CD4-positive, alpha-beta T cell treated with Interleukin-15 for 1 hour (primary cell): Measurements from ENCODE around the gene SPINK9.

Source experiments
- DNase-seq: peaks from one replicate; pipeline ENCODE4 v3.0.0-alpha.2; 2020

SPINK9 gene

DNA sequence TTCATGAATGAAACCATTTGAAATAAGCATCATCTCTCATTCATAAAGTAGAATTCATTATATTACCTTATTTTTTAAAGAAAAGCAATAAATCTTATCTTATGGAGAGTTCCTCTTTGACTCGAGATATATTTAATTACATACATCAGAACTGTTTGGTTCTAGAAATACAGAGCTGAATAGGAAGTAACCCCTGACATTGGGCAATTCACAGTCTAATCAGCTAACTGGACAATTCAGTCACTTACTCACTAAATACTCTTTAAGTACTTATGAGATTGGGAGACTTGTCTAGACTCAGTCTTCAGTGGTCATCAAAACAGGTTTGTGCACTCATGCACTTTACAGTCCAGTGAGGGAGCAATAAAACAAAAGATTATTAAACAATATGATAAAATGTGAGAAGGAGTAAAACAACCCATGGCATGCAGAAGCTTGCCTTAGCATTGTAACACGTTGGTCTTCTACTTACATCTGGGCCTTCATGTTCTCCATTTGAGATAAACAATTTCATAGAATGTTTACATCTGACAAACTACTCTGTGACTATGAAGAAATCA is 36.9 kb downstream of the SPINK9 start:
- no peak for DNase-seq

DNA sequence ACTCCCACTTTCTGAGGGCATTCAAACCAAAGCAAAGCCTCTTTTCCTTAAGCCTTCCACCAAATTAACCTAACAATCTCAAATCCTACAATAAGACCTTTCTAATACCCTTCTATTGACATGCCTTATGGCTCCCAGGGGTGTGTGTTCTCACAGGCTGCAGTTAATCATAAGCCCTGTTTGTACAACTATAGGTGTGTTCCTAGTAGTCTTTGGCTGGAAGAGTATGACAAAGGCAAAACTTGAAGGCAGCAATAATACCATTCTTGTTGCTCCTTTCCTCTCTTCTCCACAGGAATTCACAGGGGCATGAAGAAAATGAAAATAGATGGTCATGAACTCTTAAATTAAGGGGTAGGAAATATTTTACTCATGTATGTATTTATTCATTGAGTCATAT is 37.5 kb downstream of the SPINK9 start:
- DNase-seq: no peak

DNA sequence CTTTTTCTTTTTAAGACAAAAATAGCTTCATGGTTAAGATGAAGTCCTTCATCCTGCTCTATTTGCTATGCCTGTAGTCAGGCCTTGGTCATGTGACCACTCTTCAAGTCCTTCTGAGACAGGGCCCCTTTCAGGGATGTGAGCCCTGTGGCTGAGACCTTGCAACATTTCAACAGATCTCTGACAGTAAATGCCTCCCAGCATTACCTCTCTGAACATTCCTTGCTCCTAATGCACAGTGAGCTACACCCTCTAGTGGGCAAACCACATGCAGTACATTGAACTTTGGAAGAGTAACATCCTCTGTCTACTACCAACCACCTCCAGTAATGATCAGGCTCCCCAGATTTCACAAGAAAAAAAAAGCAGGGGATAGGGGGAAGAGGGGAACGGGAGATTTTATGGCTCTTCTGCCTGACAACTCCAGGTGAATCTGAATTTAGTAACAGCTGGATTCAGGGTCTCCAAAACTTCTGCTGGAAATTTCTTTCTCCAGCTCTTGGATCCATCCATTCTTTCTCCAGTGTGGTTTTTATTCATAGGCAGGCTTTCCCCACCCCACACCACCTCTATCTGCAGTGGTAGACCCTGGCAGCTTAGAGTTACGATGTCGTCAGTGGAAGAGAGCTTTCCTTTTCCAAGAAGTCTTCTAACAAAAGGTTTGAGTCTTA is 39.5 kb downstream of the SPINK9 start:
- peak; percentile 17 for DNase-seq

DNA sequence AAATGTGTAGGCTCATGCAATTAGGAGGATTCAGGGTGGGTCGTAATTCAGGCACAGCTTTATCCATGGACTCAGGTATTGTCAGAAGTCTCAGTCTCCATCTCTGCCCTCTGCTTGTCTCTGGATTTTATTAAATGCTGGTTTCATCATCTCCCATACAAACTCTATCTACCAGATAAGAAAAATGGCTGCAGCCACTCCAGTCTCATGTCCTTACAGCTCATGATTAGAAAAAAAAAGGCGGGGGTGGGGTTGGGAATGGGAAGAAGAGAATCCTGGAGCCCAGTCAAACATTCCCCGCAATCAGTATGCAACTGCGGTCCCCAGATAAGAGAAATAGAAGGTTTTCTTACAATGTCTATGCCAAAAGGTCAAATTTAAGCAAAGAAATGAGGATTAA is 40.8 kb downstream of the SPINK9 start:
- no peak for DNase-seq

DNA sequence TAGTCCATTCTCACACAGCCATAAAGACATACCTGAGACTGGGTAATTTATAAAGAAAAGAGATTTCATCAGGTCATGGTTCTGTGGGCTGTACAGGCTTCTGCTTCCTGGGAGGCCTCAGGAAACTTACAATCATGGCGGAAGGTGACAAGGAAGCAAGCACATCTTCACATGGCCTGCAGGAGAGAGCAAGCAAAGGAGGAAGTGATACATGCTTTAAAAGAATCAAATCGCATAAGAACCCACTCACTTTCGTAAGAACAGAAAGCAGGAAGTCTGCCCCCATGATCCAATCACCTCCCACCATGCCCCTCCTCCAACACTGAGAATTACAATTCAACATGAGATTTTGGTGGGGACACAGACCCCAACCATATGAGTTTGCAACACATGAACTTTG is 43.3 kb downstream of the SPINK9 start:
- no peak for DNase-seq

DNA sequence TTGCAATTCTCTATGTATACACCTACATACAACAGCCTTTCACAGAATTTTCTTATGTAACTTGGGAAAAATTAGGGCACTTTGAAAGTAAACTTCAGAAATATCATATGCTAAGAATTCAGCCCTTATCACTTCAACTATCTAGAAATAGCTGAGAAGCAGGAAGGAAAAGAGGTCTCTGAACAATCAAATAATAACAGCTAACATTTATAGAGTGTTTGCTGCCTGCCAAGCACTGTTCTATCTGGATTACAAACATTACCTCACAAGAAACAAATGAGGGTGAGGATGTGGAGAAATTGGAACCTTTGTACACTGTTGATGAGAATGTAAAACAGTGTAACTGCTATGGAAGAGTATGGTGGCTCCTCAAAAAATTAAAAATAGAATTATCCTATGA is 44.0 kb downstream of the SPINK9 start:
- no peak for DNase-seq

DNA sequence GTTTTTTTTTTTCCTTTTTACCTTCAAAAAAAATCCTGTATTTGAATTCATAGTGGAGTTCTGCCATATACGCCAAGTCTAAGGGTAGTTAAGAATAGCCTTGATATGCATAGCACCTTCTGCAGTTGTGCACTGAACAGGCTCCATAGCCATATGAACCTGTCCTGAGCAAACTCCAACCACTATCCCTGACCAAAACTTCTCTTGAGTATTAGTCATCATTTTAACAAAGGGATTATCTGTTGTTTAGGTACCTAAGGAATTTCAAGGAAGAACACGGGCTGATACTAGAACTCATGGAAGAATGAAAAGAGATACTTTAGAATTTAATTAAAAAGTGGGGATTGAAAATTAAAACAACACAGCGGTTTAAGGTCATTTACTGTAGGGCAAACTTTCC is 46.5 kb downstream of the SPINK9 start:
- no peak for DNase-seq

DNA sequence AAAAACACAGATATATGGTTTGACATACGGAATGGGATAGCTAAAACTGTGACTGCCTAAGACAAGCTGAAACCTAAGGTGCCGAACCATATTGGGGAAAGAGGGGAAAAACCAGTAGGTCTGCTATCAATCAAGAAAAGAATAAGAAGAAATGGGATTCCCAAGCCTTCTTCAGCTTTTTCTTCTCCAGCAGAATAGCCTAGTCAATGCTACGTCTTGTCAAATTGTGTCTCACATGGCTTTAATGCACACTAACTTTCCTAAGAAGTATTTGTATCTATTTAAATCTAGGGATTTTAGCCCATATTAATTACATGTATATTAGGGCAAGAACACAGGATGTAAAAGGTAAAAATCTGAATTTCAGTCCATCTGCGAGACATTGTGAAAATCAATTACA is 47.6 kb downstream of the SPINK9 start:
- no peak for DNase-seq

DNA sequence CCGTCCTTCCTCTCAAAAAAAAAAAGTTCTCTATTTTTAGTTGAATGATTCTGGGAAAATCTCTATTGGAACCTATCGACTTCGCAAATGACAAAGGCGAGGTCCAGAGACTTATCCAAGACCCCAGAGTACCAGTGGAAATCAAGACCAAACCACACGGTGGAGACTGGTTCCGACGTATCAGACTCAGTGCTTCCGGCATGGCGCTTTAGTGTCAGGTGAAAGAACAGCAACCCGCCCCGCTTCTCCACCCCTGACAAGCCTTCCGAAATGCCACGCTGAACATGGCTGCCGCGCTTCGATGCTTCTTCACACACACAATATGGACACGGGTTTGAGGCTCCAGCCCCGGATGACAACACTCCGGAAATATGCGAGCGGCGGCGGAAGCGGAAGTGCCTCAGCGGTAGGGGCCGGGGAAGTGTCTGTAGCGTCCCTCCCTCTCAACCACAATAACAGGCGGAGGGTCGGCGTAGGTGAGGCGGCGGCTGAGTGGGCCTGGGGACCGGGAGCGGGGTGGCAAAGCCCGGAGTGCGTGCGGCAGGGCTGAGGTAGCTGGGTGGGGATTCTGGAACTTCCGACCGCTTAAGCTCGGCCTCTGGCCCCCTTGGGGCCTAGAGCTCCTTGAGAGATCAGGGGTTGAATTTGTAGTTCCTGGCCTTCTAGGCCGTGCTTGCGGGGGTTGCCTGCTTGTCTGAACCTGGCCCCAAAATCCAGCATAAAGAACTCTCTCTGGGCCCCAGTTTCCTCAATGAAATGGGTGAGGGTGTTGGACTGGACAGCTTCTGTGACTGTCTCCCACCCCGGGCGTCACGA is 48.4 kb downstream of the SPINK9 start, which contains the start of gene FBXO38:
TSS of gene FBXO38 (plus strand) at position 395 of the 816 bp plus-strand sequence. CDS start 10,819 bp downstream, outside the sequence.
- DNase-seq: peak; percentile 98

DNA sequence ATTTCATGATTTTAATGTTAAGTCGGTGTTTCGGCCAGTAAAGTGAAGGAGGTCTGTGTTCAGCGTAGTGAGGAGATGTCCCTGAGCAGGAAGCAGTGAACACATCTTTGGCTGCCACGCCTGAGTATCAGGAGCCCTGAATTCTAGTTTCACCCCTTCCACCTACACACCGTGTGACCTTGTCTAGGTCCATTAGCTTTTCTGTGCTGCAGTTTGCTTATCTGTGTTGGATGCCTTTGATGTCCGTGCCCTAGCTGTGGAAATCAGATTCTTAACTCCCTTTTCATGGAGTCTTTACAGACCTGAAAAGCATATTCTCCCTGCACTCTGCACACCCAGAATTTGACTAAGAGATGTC is 49.0 kb downstream of the SPINK9 start:
- no peak for DNase-seq

DNA sequence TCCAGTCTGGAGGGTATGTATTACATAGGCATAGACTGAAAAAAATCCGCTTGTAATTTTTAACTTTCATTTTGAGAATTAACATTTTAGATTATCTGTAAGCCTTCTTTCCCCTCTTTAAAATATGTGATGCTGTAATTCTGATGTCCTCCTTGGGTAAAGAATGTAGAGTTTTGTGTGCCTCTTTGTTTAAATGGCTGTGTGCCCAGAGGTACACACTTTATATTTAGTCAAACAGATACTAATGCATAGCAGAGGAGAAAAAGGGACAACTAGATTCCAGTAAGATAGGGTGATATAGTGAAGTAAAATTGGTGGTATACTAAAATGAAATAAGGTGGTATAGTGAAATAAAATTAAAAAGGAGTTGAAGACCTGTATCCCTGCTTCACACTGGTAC is 49.7 kb downstream of the SPINK9 start:
- DNase-seq: no peak

DNA sequence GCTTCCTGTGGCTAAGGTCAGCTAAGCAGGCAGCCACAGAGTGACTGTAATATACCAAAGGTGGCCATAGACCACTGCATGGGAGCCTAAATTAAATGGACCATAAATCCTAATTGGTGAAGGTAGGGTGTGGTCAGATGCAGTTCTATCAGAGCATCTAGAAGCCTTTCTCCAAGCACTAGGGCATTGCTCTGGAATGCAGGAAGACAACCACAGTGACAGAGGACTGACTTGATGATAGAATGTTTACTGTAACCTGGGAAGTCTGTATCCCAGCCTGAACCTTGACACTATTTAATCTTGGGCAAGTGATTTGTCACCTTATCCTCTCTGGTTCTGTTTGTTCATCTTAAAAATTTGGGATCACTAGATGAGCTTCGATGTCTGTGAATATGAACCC is 50.7 kb downstream of the SPINK9 start:
- no peak for DNase-seq

DNA sequence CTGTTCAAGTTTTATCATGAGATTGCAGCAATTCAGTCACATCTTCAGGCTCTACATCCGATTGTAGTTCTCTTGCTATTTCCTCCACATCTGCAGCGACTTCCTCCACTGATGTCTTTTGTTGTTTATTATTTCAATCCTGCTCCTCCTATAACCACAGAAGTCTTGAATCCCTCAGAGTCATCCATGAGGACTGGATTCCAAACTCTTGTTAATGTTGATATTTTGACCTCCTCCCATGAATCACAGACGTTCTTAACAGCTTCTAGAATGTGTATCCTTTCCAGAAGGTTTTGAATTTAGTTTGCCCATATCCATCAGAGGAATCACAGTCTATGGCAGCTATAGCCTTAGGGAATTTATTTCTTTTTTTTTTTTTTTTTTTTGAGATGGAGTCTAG is 52.0 kb downstream of the SPINK9 start:
- DNase-seq: no peak

DNA sequence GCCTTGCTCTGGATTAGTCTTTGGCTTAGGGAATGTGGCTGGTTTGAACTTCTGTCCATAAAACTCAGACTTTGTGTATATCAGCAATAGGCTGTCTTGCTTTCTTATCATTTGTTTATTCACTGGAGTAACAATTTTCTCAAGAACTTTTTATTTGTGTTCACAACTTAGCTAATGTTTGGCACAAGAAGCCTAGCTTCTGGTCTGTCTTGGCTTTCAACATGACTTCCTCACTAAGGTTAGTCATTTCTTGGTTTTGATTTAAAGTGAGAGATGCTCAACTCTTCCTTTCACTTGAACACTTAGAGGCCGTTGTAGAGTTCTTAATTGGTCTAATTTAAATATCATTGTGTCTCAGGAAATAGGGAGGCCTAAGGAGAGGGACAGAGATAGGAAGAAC is 53.3 kb downstream of the SPINK9 start:
- no peak for DNase-seq
